HG02763 (cell line): ENCODE results near the gene FRMPD2.
"Not testable (repeated sequence)": the region's sequence is repeated elsewhere in the genome, so short reads cannot be mapped to it uniquely, and the experiment has no call there.

Experiments
- ATAC-seq: cut with Tn5 transposase; IDR thresholded peaks from one replicate; pipeline ENCODE4 v1.9.1; 2021; ENCODE audit warnings: mild to moderate bottlenecking, moderate library complexity; ENCODE audit not compliant: unreplicated experiment

FRMPD2 gene

GRCh38 chr10:48140949-48141348 lies 133.5 kb downstream of the FRMPD2 start:
- not testable (repeated sequence) for ATAC-seq

- ATAC-seq = not testable (repeated sequence)
Observed at GRCh38 chr10:48139953-48140850, 134.3 kb downstream of the FRMPD2 start.

- ATAC-seq = not testable (repeated sequence)
Observed at GRCh38 chr10:48128954-48129353, 145.5 kb downstream of the FRMPD2 start.

GRCh38 chr10:48126251-48126650 lies 148.2 kb downstream of the FRMPD2 start:
- not testable (repeated sequence) for ATAC-seq

GRCh38 chr10:48125631-48126030 lies 148.9 kb downstream of the FRMPD2 start:
- ATAC-seq = not testable (repeated sequence)

- ATAC-seq = not testable (repeated sequence)
Observed at GRCh38 chr10:48122618-48123017, 151.9 kb downstream of the FRMPD2 start.

- ATAC-seq = not testable (repeated sequence)
Observed at GRCh38 chr10:48110277-48110676, 164.2 kb downstream of the FRMPD2 start.
